ENCODE measurements around the gene BAZ2A.

Gene BAZ2A

GRCh38 chr12:56637621-56638020 lies 7.5 kb upstream of the BAZ2A start (continued):
- no peak for TF ChIP-seq HIC1 (tag by site-specific recombination; IDR thresholded peaks at IDR 0.05)

- Histone ChIP-seq H3K9me3 (ENCODE audit: control insufficient read depth, insufficient read depth, low read depth, low read length) (no peaks in the 10 kb centered on the region), H3K36me3 (ENCODE audit: control insufficient read depth in 2 of 2, insufficient read depth in 1 of 2, low read length in 2 of 2) (peaks cover 40 to 47% of the 10 kb centered on the region in 2 experiments), H3K4me3 (ENCODE audit: low read depth, low read length) (peak overlapping the region; percentile 76), H3K27ac (ENCODE audit: extremely low read depth, low read depth, low read length) (peak overlapping the region; percentile 91), H3K4me1 (ENCODE audit: control insufficient read depth, insufficient read depth, low read length) (peaks cover 18% of the 10 kb centered on the region)
- POLR2A ChIA-PET: interaction anchor here (0.5 to 3.7 kb wide), 36 partner anchors 8 to 593 kb away, joined by 3 to 77 read pairs (median 4); partner anchors contain the start of genes ATP5F1B, CNPY2, COQ10A and MYL6
- CTCF ChIA-PET: interaction anchor here (0.6 to 3.1 kb wide), 73 partner anchors 8 to 938 kb away, joined by 3 to 56 read pairs (median 4); partner anchors contain the start of genes ATP5F1B, GLS2, NACA and NEMP1
- TF ChIP-seq ZNF664 (tag by site-specific recombination; IDR thresholded peaks at IDR 0.05) (no peak), ZNF660 (tag by site-specific recombination; IDR thresholded peaks at IDR 0.05) (peak; percentile 100), PATZ1 (tag by site-specific recombination; IDR thresholded peaks at IDR 0.05) (peak; percentile 99), ZNF341 (tag by site-specific recombination; IDR thresholded peaks at IDR 0.05; ENCODE audit: low read depth) (no peak), ZBTB44 (tag by site-specific recombination; IDR thresholded peaks at IDR 0.05) (peak; percentile 92), MYNN (tag by site-specific recombination; IDR thresholded peaks at IDR 0.05; ENCODE audit: borderline replicate concordance) (peak; percentile 85; the same call in 1 of the 2 replicates), ZBTB11 (tag by site-specific recombination; conservative IDR thresholded peaks at IDR 0.05; ENCODE audit: low read depth) (peak; percentile 37; the same call in 1 of the 2 replicates), ZSCAN30 (tag by site-specific recombination; IDR thresholded peaks at IDR 0.05) (peak; percentile 100), IKZF3 (tag by site-specific recombination; IDR thresholded peaks at IDR 0.05) (peak; percentile 97), ZNF394 (tag by site-specific recombination; IDR thresholded peaks at IDR 0.05; ENCODE audit: borderline replicate concordance) (peak; percentile 88), ZNF621 (tag by site-specific recombination; IDR thresholded peaks at IDR 0.05) (no peak), ZFP69B (tag by site-specific recombination; IDR thresholded peaks at IDR 0.05) (peak; percentile 57; the same call in 1 of the 2 replicates), MZF1 (tag by site-specific recombination; IDR thresholded peaks at IDR 0.05; ENCODE audit: borderline replicate concordance) (peak; percentile 23; the same call in 1 of the 2 replicates), ZNF184 (tag by site-specific recombination; IDR thresholded peaks at IDR 0.05) (peak; percentile 93), PRDM10 (tag by site-specific recombination; IDR thresholded peaks at IDR 0.05) (peak; percentile 79), ZIC2 (tag by site-specific recombination; IDR thresholded peaks at IDR 0.05) (peak; percentile 76), ZBTB8A (tag by site-specific recombination; IDR thresholded peaks at IDR 0.05) (peak; percentile 73), BCL11B (tag by site-specific recombination; IDR thresholded peaks at IDR 0.05; ENCODE audit: low read depth) (peak; percentile 58; the same call in 1 of the 2 replicates), ZBTB21 (tag by site-specific recombination; IDR thresholded peaks at IDR 0.05) (peak; percentile 92), ZSCAN16 (tag by site-specific recombination; IDR thresholded peaks at IDR 0.05) (peak; percentile 39; the same call in 1 of the 2 replicates)
These were observed 6.8 kb upstream of the BAZ2A start for GRCh38 chr12:56636675-56637540.

Data from HEK293 (cell line).